Thyroid gland (tissue), 4 donors: ENCODE results near the gene OR8A1.

Experiments used
- CTCF ChIP-seq, 6 experiments: fragments of 200-600 bp in 3 of 6; fragments of 450-650 bp in 3 of 6; sonication (generic) in 3 of 6; IDR thresholded peaks; one replicate each; pipeline ENCODE4 v1.5.1; 2016 to 2019; ENCODE audit warnings: antibody characterized with exemption in 6 of 6, mild to moderate bottlenecking in 2 of 6, inconsistent platforms in 1 of 6, moderate library complexity in 1 of 6
- POLR2A ChIP-seq, 2 donors: fragments of 450-650 bp; IDR thresholded peaks; one replicate each; pipeline ENCODE4 v1.6.1; 2017; ENCODE audit warnings: antibody characterized with exemption in 2 of 2, mild to moderate bottlenecking in 2 of 2, moderate library complexity in 1 of 2

GRCh38 chr11:124551189-124551588, 18.6 kb upstream of the OR8A1 start:
- TF ChIP-seq CTCF (IDR thresholded peaks at IDR 0.05) (no peak), POLR2A (IDR thresholded peaks at IDR 0.05) (no peak)
